Heart left ventricle (tissue), 13 donors: ENCODE data around the gene TEDDM1.

ENCODE experiments used
- POLR2A ChIP-seq, 2 donors: fragments of 450-650 bp; IDR thresholded peaks; one replicate each; pipeline ENCODE4 v1.6.1; 2017; ENCODE audit warnings: antibody characterized with exemption in 2 of 2, mild to moderate bottlenecking in 2 of 2, moderate library complexity in 2 of 2
- TF ChIP-seq, protein P1 (sequence below), 12 donors: fragments of 200-600 bp; sonication (generic) in 4 of 12; IDR thresholded peaks; one replicate each; pipeline versions ENCODE4 v1.5.0 to v1.8.0; 2018 to 2022; ENCODE audit warnings: antibody characterized with exemption in 12 of 12, mild to moderate bottlenecking in 5 of 12
- donor health status: ischemic (EF 13 %, LVEDD 7.1; RV severe dilation, severe dysfunction).
- donor health status: DM: no; HTN: yes; CAD: no.
- donor health status: DM: no; HTN: no; CAD: no.
- donor health status: ischemic (EF 25% LVEDD 6.9; RV normal size, moderate dysfunction).
- donor health status: ischemic (EF 25% LVEDD 5.7; RV mildly dilated, moderate dysfunction).
- donor health status: ischemic (EF 35%, LVEDD 5.7; RV mildly dilated, moderate dysfunction).
- donor health status: nonischemic (EF 11% LVEDD 7.7; RV severe dilation, severe dysfunction).
- donor health status: DM: yes; HTN: yes; CAD: no.
- donor health status: PGD.
- donor health status: ischemic (EF 29% LVEDD 5.4; RV normal size, mild dysfunction).
- donor health status: nonischemic (EF 23%, LVEDD 6.1; RV moderate dilation, normal function).

DNA sequence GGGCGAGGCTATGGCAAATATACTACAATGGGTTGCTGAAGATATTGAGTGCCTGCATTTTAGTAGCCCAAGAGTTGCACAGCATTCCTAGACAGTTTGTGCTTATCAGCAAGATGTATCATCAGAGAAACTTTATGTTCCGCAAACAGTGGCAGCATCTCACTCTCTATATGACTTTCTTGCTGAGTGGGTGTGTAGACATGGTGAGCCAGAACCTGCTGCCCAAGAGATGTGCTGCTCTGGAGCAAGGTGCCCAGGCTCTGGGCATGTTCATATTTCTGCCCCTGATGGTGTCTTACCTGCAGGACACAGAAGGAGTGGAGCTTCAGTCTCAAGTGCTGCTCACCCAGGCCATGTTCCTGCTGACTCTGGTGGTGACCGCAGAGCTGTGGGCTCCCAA is 41.3 kb upstream of the TEDDM1 start:
- TF ChIP-seq POLR2A (IDR thresholded peaks at IDR 0.05): no peak
- TF ChIP-seq, protein P1, sequence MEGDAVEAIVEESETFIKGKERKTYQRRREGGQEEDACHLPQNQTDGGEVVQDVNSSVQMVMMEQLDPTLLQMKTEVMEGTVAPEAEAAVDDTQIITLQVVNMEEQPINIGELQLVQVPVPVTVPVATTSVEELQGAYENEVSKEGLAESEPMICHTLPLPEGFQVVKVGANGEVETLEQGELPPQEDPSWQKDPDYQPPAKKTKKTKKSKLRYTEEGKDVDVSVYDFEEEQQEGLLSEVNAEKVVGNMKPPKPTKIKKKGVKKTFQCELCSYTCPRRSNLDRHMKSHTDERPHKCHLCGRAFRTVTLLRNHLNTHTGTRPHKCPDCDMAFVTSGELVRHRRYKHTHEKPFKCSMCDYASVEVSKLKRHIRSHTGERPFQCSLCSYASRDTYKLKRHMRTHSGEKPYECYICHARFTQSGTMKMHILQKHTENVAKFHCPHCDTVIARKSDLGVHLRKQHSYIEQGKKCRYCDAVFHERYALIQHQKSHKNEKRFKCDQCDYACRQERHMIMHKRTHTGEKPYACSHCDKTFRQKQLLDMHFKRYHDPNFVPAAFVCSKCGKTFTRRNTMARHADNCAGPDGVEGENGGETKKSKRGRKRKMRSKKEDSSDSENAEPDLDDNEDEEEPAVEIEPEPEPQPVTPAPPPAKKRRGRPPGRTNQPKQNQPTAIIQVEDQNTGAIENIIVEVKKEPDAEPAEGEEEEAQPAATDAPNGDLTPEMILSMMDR (IDR thresholded peaks at IDR 0.05): no peak
